CD14-positive monocyte (primary cell): ENCODE measurements around the gene PRPF18. TPM values are rescaled to one million over a fixed set of nuclear protein-coding genes. Genes with fewer than 3 reads are reported as not detected.

Source experiments
- DNase-seq, 3 donors: peaks; one replicate each; pipeline ENCODE4 v3.0.0-alpha.2; 2011 to 2022
- H2AFZ ChIP-seq: 2 replicates; pipeline ENCODE4 v1.6.0; 2012; ENCODE audit warnings: mild to moderate bottlenecking, low read depth, low read length, inconsistent platforms; ENCODE audit not compliant: insufficient read depth, poor library complexity, severe bottlenecking
- H3K27ac ChIP-seq, 2 donors: 1 replicate in 1 of 2; 2 replicates in 1 of 2; pipeline ENCODE4 v1.5.1; 2012 to 2013; ENCODE audit warnings: low read length in 2 of 2, control low read depth in 1 of 2, inconsistent platforms in 1 of 2, low read depth in 1 of 2, mild to moderate bottlenecking in 1 of 2
- H3K27me3 ChIP-seq, 2 donors: one replicate each; pipeline versions ENCODE4 v1.6.0 to v1.6.1; 2011 to 2013; ENCODE audit warnings: low read length in 2 of 2; ENCODE audit not compliant: control insufficient read depth in 2 of 2, insufficient read depth in 2 of 2
- H3K36me3 ChIP-seq, 2 donors: replicated peaks in 1 of 2; 1 replicate in 1 of 2; 2 replicates in 1 of 2; pipeline versions ENCODE4 v1.5.1 to v1.6.1; 2012 to 2013; ENCODE audit warnings: low read length in 2 of 2, control low read depth in 1 of 2, inconsistent platforms in 1 of 2, mild to moderate bottlenecking in 1 of 2; ENCODE audit not compliant: insufficient read depth in 2 of 2, control insufficient read depth in 1 of 2
- H3K4me1 ChIP-seq, 2 donors: 1 replicate in 1 of 2; 2 replicates in 1 of 2; pipeline versions ENCODE4 v1.5.1 to v1.6.1; 2012 to 2013; ENCODE audit warnings: low read length in 2 of 2, control low read depth in 1 of 2, inconsistent platforms in 1 of 2, mild to moderate bottlenecking in 1 of 2, moderate library complexity in 1 of 2; ENCODE audit not compliant: insufficient read depth in 2 of 2, control insufficient read depth in 1 of 2
- H3K4me2 ChIP-seq: replicated peaks from 2 replicates; pipeline ENCODE3; 2012; ENCODE audit warnings: low read length, moderate library complexity, mild to moderate bottlenecking; ENCODE audit not compliant: poor library complexity, severe bottlenecking; ENCODE audit errors: extremely low read depth
- H3K4me3 ChIP-seq, 3 experiments: fragments of 200-600 bp in 1 of 3; sonication (generic) in 1 of 3; replicated peaks in 1 of 3; 1 replicate in 2 of 3; 2 replicates in 1 of 3; pipeline ENCODE4 v1.5.1; 2011 to 2013; ENCODE audit warnings: low read length in 3 of 3, mild to moderate bottlenecking in 3 of 3, control low read depth in 2 of 3, low read depth in 2 of 3, inconsistent platforms in 1 of 3, moderate library complexity in 1 of 3
- H3K79me2 ChIP-seq: 2 replicates; pipeline ENCODE4 v1.6.0; 2012; ENCODE audit warnings: mild to moderate bottlenecking, control low read depth, inconsistent platforms, low read length, moderate library complexity; ENCODE audit not compliant: insufficient read depth
- H3K9ac ChIP-seq: 2 replicates; pipeline ENCODE4 v1.6.0; 2017; ENCODE audit warnings: low read length, mild to moderate bottlenecking; ENCODE audit not compliant: insufficient read depth, poor library complexity, severe bottlenecking
- H3K9me3 ChIP-seq, 2 donors: replicated peaks in 1 of 2; 1 replicate in 1 of 2; 2 replicates in 1 of 2; pipeline versions ENCODE4 v1.5.1 to v1.6.1; 2012 to 2013; ENCODE audit warnings: low read length in 2 of 2, control low read depth in 1 of 2; ENCODE audit not compliant: control insufficient read depth in 1 of 2, insufficient read depth in 1 of 2
- H4K20me1 ChIP-seq: 2 replicates; pipeline ENCODE4 v1.6.0; 2012; ENCODE audit warnings: mild to moderate bottlenecking, low read length, control low read depth, moderate library complexity; ENCODE audit not compliant: insufficient read depth
- H3K27ac Mint-ChIP-seq, 7 donors: one replicate each; pipeline ENCODE4 v1.8.0; 2020; ENCODE audit warnings: mild to moderate bottlenecking in 7 of 7, mixed read lengths in 7 of 7, moderate library complexity in 6 of 7, inconsistent platforms in 2 of 7
- H3K27me3 Mint-ChIP-seq, 3 donors: one replicate each; pipeline ENCODE4 v1.8.0; 2021 to 2022; ENCODE audit warnings: low read depth in 3 of 3, mild to moderate bottlenecking in 3 of 3, mixed read lengths in 3 of 3, moderate library complexity in 3 of 3, inconsistent platforms in 1 of 3
- H3K36me3 Mint-ChIP-seq, 2 donors: one replicate each; pipeline ENCODE4 v1.8.0; 2020; ENCODE audit warnings: mixed read lengths in 2 of 2, inconsistent platforms in 1 of 2, mild to moderate bottlenecking in 1 of 2
- H3K4me1 Mint-ChIP-seq: one replicate; pipeline ENCODE4 v1.8.0; 2020; ENCODE audit warnings: mild to moderate bottlenecking, mixed read lengths
- H3K4me3 Mint-ChIP-seq, 2 donors: one replicate each; pipeline ENCODE4 v1.8.0; 2020; ENCODE audit warnings: mild to moderate bottlenecking in 2 of 2, mixed read lengths in 2 of 2, moderate library complexity in 1 of 2
- H3K9me3 Mint-ChIP-seq, 7 donors: one replicate each; pipeline ENCODE4 v1.8.0; 2020 to 2022; ENCODE audit warnings: mixed read lengths in 7 of 7, mild to moderate bottlenecking in 6 of 7, moderate library complexity in 6 of 7, inconsistent platforms in 2 of 7
- CTCF ChIP-seq: fragments of 200-600 bp; IDR thresholded peaks from one replicate; pipeline ENCODE4 v1.8.0; 2022; ENCODE audit warnings: antibody characterized with exemption, mild to moderate bottlenecking
- WGBS: methylation state at CpG from one replicate; pipeline ENCODE4 v1.1.5; 2013; ENCODE audit warnings: missing lambda C conversion rate; ENCODE audit not compliant: insufficient coverage; 5-methylcytosine and 5-hydroxymethylcytosine counted together
- intact Hi-C, 2 donors: fragments of 100-400 bp; cut with micrococcal nuclease; formaldehyde crosslinking; loops; one replicate each; pipeline versions ENCODE4 v1.15.0 to v1.15.1; 2023
- polyA plus RNA-seq, 3 donors: library from polyadenylated mRNA; depleted of rRNA in 1 of 3; unstranded in 2 of 3; stranded (reverse) in 1 of 3; fragments of 300-500 nt in 2 of 3; fragments of >200 nt in 1 of 3; fragmentation: Illumina TruSeq in 2 of 3; gene quantifications; 1 replicate in 2 of 3; 2 replicates in 1 of 3; pipeline ENCODE4 v1.2.3, GENCODE V29; 2012 to 2021

Gene PRPF18
- polyA plus RNA-seq, 3 donors, result 13.8 to 31.4 (median 26.8) TPM

- Histone ChIP-seq H3K36me3 (peaks cover 35 to 87% of the 10 kb centered on the region in 2 donors), H3K9me3 (peaks cover 9 to 13% of the 10 kb centered on the region in 2 donors), H4K20me1 (no peaks in the 10 kb centered on the region), H2AFZ (no peak overlapping the region), H3K4me3 (no peak overlapping the region), H3K27me3 (no peaks in the 10 kb centered on the region), H3K79me2 (no peaks in the 10 kb centered on the region), H3K9ac (no peak overlapping the region), H3K27ac (no peak overlapping the region), H3K4me2 (no peak overlapping the region), H3K4me1 (no peaks in the 10 kb centered on the region)
- peaks cover 13 to 22% (median 20%) of the 10 kb centered on the region in 7 donors for H3K9me3 Mint-ChIP-seq
- no peak for TF ChIP-seq CTCF
- WGBS, result 100% methylated on average over 1 of the region's 2 CpGs
- H3K4me1 Mint-ChIP-seq, result no peaks in the 10 kb centered on the region
- intact Hi-C loops, result no loop called here
- H3K4me3 Mint-ChIP-seq, result no peak overlapping the region
- H3K27ac Mint-ChIP-seq, result no peak overlapping the region
- peaks cover 72 to 79% of the 10 kb centered on the region in 2 donors for H3K36me3 Mint-ChIP-seq
- peaks cover 0 to 2% (median 1%) of the 10 kb centered on the region in 3 donors for H3K27me3 Mint-ChIP-seq
- no peak for DNase-seq
Observed at GRCh38 chr10:13642293-13642692, 55.5 kb downstream of the PRPF18 start.

- DNase-seq, result no peak
- Histone ChIP-seq H4K20me1 (no peaks in the 10 kb centered on the region), H3K27ac (no peak overlapping the region), H3K4me2 (no peak overlapping the region), H3K79me2 (no peaks in the 10 kb centered on the region), H3K36me3 (peaks cover 35 to 85% of the 10 kb centered on the region in 2 donors), H2AFZ (no peak overlapping the region), H3K4me1 (no peaks in the 10 kb centered on the region), H3K4me3 (no peak overlapping the region), H3K27me3 (no peaks in the 10 kb centered on the region), H3K9ac (no peak overlapping the region), H3K9me3 (peaks cover 9 to 13% of the 10 kb centered on the region in 2 donors)
- Mint-ChIP-seq H3K4me3 (no peak overlapping the region), H3K27ac (no peak overlapping the region), H3K27me3 (peaks cover 0 to 2% (median 1%) of the 10 kb centered on the region in 3 donors), H3K4me1 (no peaks in the 10 kb centered on the region), H3K36me3 (peaks cover 66 to 80% of the 10 kb centered on the region in 2 donors), H3K9me3 (peaks cover 13 to 22% (median 20%) of the 10 kb centered on the region in 7 donors)
- intact Hi-C loops, result no loop called here
- WGBS, result 67% methylated on average over 3 of the region's 7 CpGs
- TF ChIP-seq CTCF, result no peak
Observed at GRCh38 chr10:13643016-13643415, 56.3 kb downstream of the PRPF18 start.
